AG09319 (cell line): ENCODE results near the gene MAD1L1.

Experiments used
- DNase-seq: peaks from one replicate; pipeline ENCODE4 v3.0.0-alpha.2; 2010; ENCODE audit warnings: low read depth; ENCODE audit errors: extremely low read depth
- TF ChIP-seq, protein P1 (sequence below): IDR thresholded peaks from 2 replicates; pipeline ENCODE4 v1.5.1; 2011; ENCODE audit warnings: low read depth, mild to moderate bottlenecking, inconsistent platforms, low read length, moderate library complexity

MAD1L1 gene

DNA sequence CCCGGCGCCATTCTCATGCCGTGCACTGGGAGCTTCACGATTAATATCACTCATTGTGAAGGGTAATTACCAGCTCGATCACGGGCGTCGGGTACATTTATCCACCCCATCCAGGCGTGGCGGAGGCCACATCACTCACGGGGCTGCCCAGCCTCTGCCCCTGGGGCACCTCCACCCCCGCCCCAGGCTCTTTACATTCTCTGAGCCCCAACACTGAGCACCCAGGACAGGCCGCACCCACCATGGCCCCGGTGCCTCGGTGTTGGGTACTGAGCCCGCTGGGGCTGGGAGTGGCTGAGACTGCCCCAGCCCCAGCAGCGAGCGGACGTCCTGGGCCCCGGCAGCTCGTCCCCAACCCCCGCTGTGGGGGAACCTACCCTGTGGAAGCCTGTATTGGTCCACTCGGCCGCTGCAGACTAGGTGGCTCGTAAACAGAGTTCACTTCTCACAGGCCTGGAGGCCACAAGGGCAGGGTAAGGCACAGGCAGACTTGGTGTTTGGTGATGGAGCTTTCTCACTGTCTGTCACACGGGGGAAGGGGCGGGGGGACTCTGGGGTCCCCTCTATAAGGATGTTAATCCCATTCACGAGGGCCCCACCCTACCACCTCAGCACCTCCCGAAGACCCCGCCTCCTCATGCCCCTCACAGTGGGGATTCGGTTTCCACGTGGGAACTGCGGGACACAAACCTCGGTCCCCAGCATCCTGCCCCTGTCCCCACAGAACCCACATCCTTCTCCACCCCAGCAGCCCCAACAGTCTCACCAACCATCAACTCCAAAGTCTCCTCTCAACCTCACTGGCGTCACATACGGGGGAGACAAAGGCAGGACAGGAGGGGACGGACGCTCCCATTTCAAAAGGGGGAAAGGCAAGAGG, 378.5 kb downstream of the MAD1L1 start:
- TF ChIP-seq, protein P1, sequence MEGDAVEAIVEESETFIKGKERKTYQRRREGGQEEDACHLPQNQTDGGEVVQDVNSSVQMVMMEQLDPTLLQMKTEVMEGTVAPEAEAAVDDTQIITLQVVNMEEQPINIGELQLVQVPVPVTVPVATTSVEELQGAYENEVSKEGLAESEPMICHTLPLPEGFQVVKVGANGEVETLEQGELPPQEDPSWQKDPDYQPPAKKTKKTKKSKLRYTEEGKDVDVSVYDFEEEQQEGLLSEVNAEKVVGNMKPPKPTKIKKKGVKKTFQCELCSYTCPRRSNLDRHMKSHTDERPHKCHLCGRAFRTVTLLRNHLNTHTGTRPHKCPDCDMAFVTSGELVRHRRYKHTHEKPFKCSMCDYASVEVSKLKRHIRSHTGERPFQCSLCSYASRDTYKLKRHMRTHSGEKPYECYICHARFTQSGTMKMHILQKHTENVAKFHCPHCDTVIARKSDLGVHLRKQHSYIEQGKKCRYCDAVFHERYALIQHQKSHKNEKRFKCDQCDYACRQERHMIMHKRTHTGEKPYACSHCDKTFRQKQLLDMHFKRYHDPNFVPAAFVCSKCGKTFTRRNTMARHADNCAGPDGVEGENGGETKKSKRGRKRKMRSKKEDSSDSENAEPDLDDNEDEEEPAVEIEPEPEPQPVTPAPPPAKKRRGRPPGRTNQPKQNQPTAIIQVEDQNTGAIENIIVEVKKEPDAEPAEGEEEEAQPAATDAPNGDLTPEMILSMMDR, result no peak
- no peak for DNase-seq

GRCh38 chr7:1853431-1853985, 379.2 kb downstream of the MAD1L1 start:
- DNase-seq, result no peak
- TF ChIP-seq, protein P1, result no peak

DNA sequence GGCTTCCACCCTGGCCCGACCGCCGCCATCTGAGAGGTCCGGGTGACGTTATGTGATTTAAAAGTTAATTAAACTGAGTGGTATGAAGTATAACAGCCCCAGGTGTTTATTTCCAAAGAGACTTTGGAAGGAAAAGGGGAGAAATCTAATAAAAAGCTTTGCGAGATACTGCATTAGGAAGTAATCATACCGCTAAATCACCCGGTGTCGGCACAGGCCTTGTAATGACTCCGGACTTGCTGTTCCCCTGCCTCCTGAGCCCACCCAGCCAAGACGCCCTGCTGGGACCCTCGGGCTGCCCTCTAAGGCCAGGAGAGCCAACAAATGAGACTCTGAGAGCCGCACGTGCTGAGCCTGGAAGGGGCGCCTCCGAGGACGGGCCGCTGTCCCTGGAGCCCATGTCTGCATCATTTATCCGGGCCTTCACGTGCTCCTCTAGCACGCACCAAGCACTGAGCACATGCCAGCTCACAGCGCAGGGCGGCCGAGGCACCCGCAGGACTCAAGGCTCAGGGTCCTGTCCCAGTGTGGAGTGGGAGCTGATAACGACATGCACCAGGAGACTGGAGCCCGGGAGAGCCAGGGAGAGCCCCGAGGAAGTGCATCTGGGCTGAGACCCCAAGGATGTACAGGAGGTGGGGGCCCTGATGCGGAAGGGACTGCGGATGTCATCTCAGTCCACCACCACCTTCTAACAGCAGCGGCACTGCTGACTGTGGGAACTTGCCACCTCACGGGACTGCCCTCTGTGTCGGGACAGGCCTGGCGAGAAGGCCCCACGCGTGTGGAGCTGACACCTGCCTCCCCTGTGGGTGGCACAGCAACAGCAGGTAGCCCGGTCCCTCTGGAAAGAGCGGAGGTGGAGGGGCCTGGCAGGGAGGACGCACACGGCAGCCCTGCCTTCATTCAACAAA, 380.0 kb downstream of the MAD1L1 start:
- DNase-seq, result no peak
- TF ChIP-seq, protein P1, result no peak

GRCh38 chr7:1851721-1852516, 380.8 kb downstream of the MAD1L1 start:
- TF ChIP-seq, protein P1, result no peak
- no peak for DNase-seq

- TF ChIP-seq, protein P1, result no peak
- no peak for DNase-seq
These were observed 381.7 kb downstream of the MAD1L1 start for GRCh38 chr7:1850976-1851571.

DNA sequence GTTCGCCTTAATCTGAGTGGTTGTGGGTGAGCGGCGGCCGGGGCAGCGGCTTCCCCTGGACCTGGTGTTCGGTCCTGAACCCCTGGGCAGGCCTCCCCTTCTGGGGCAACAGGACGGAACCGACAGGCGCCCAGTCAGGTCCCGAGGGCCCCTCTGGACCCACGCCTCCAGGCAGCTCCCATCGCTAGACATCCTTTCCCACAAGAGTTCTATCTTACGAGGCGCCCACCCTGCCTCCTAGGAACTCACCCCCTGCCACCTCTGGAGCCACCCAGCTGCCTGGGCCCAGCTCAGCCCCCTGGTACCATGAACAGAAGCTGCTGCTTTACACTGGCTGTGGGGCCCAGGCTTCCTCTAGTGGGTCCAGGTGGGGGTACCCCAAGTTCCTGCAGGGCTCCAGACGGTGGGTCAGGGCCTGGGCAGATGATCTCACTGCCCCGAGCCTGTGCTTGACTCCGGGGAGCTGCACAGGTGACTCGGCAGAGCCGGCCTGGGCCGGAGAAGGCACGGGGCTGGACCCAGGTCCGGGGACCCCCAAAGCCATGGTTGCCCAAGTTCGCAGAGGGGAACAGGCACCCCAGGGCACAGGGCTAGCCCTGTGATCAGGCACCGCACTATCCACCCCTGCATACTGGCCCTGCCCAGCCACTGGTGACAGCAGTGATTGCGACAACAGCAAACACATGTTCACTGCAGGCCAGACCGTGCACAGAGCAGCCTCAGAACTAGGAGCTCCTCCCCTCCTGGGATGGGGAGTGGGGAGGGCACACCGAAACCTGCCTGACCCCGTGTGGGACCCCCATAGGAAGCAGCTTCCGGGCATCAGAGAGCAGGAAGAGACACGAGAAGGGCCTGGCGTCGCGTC, 382.4 kb downstream of the MAD1L1 start:
- TF ChIP-seq, protein P1, result no peak
- no peak for DNase-seq
